ENCODE measurements around the gene DNAJB11.
A peak's percentile ranks its signal among the peaks of the same experiment; 100 is the strongest.

DNAJB11 gene

DNA sequence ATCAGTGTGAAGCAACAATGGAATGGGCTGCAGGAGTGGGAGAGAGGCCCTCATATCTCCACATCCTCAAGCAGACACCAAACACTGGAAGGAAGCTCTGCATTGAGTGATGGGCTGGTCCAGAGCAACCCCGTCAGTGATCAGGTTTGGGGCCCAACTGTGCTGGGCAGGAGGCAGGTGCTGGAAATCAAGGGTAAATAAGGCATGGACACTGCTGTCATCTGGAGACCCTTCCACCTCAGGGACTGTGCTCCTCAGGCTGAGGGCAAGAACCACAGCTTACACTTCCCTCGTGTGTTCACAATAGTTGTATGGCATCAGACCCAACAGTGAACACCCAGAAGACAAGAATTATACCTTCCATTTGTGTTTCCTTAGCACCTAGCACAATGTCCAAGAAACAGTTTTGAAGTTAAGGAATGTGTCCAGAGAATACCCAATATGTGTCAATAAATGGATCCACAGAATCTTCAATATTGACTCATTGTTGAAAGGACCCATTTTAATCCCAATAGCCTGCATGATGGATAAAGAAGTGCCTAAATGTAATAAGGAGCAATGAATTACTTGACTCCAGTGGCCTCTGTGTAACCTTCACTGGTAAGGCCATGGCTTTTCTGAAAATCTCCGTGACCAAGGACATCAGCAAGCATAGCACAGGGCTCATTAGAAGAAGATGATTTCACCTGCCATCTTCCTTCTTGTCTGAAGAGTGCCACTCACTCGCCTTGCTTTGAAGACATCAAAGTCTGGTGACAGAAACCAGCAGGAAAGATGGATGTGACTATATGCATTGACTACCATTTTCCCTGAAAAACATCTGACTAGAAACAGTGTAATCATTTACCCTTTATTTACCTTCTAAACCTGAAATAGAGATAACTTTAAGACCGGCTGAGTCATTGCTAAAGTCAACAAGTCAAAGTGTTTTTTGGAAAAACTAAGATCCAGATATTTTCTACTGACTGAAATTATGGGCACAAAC is 35.3 kb downstream of the DNAJB11 start:
- TF ChIP-seq, protein P1, sequence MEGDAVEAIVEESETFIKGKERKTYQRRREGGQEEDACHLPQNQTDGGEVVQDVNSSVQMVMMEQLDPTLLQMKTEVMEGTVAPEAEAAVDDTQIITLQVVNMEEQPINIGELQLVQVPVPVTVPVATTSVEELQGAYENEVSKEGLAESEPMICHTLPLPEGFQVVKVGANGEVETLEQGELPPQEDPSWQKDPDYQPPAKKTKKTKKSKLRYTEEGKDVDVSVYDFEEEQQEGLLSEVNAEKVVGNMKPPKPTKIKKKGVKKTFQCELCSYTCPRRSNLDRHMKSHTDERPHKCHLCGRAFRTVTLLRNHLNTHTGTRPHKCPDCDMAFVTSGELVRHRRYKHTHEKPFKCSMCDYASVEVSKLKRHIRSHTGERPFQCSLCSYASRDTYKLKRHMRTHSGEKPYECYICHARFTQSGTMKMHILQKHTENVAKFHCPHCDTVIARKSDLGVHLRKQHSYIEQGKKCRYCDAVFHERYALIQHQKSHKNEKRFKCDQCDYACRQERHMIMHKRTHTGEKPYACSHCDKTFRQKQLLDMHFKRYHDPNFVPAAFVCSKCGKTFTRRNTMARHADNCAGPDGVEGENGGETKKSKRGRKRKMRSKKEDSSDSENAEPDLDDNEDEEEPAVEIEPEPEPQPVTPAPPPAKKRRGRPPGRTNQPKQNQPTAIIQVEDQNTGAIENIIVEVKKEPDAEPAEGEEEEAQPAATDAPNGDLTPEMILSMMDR (IDR thresholded peaks at IDR 0.05; ENCODE audit: low read depth, low read length, missing control alignments) = no peak
- no peak overlapping the region for H3K4me3 ChIP-seq (ENCODE audit: low read depth, low read length)
- DNase-seq (ENCODE audit: low read depth) = no peak

DNA sequence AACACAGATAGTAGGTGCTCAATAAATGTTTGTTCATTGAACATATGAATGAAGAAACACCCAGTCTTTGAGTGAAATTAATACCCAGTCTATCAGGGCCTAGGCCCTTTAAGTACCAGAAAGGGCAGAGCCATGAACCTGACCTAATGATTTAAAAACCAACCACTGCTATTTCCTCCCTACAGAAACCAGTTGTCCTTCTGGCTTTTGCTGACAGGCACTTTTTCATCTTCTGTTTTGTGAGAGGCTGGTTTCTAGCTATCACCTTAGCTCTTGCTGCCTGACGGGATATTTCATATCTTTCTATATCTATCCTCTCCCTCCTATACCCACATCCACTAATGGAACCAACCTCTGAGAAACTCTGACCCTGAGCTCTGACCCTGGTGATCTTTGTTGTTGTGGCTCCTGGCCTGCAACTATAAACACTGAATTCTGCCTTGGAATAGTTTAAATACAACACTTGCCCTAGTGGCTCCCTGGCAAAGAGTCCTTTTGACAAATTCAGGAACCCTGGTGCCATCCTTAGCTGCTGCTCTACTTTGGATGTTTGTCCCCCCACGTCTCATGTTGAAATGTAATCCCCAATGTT is 38.2 kb downstream of the DNAJB11 start:
- TF ChIP-seq, protein P1 (IDR thresholded peaks at IDR 0.05; ENCODE audit: low read depth, low read length, missing control alignments) = no peak
- no peak overlapping the region for H3K4me3 ChIP-seq (ENCODE audit: low read depth, low read length)
- no peak for DNase-seq (ENCODE audit: low read depth)

DNA sequence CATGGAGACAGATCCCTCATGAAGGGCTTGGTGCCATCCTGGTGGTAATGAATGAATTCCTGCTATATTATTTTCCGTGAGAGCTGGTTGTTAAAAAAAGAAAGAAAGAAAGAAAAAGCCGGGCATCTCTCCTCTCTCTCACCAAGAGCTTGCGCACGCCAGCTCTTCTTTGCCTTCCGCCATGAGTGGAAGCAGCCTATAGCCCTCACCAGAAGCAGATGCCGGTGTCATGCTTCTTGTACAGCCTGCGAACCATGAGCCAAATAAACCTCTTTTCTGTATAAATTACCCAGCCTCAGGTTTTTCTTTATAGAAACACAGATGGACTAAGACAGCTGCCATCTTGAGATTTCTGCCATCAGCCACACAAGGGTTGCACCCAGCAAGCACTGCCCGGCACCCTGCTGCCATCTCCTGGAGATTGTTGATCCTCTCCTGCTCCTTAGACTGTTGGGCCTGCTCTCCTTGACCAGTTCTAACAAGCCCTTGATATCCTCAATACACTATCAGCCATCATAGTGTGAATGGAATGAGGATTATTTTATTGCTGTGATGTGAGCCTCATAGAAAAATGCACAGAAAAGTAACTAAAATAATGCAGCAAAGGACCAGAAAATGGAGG is 38.8 kb downstream of the DNAJB11 start:
- DNase-seq (ENCODE audit: low read depth) = no peak
- no peak overlapping the region for H3K4me3 ChIP-seq (ENCODE audit: low read depth, low read length)
- TF ChIP-seq, protein P1 (IDR thresholded peaks at IDR 0.05; ENCODE audit: low read depth, low read length, missing control alignments) = peak; percentile 26

DNA sequence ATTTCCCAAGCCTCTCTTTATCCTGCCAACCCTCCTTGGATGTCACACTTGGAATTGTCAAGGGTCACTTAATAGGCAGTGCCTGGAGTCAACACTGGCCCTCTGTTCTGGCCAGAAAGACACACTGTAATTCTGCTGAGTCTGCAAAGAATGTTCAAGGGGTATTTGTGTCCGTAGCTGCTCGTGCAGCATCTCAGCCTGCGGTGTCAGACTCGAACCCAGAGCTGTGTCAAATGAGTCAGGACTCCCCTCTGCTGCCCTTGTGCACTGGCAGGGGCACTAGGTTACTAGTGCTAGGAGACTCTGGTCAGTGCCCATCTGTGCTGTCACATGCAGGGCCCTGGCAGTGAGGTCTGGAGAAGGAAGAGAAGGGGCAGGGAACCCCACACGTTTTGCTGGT is 41.5 kb downstream of the DNAJB11 start:
- H3K4me3 ChIP-seq (ENCODE audit: low read depth, low read length) = no peak overlapping the region
- DNase-seq (ENCODE audit: low read depth) = no peak
- TF ChIP-seq, protein P1 (IDR thresholded peaks at IDR 0.05; ENCODE audit: low read depth, low read length, missing control alignments) = no peak

DNA sequence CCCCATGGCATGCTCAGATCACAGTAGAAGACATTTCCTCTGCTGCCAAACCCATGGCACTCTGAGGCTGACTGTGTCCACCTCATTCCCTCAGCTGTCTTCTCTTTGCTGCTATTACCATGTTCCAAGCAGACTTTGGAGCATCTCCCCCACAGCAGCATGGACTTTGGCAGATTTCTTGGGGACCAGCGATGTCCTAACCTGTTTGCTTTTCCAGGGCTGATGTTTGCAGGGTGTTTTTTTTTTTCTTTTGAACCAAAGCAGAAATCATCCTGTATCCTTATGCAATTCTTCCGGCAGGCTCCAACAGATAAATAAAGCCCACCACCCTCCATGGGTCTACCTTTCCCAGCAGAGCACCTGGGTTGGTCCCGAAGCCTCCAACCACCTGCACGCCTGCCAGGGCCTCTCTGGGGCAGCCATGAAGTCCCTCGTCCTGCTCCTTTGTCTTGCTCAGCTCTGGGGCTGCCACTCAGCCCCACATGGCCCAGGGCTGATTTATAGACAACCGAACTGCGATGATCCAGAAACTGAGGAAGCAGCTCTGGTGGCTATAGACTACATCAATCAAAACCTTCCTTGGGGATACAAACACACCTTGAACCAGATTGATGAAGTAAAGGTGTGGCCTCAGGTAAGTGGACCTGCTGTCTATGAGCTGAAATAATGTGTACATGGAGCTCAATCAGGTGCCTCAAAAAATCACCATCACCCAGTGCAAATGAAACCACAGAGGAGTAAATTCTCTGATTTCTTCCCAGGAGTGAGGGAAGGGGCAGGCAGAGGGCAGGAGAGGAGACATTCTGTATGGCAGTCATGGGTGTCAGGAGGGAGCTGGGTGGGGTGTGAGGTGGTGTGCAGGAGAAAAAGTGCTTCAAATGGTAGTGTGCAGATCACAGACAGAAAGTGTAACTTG is 42.5 kb downstream of the DNAJB11 start, which contains the start of gene AHSG:
AHSG (plus strand) TSS at position 340 of the 916 bp plus-strand sequence; CDS start at position 422, 82 bp downstream.
- TF ChIP-seq, protein P1 (IDR thresholded peaks at IDR 0.05; ENCODE audit: low read depth, low read length, missing control alignments) = no peak
- no peak for DNase-seq (ENCODE audit: low read depth)
- no peak within 1 kb of the TSS for H3K4me3 ChIP-seq (ENCODE audit: low read depth, low read length)

DNA sequence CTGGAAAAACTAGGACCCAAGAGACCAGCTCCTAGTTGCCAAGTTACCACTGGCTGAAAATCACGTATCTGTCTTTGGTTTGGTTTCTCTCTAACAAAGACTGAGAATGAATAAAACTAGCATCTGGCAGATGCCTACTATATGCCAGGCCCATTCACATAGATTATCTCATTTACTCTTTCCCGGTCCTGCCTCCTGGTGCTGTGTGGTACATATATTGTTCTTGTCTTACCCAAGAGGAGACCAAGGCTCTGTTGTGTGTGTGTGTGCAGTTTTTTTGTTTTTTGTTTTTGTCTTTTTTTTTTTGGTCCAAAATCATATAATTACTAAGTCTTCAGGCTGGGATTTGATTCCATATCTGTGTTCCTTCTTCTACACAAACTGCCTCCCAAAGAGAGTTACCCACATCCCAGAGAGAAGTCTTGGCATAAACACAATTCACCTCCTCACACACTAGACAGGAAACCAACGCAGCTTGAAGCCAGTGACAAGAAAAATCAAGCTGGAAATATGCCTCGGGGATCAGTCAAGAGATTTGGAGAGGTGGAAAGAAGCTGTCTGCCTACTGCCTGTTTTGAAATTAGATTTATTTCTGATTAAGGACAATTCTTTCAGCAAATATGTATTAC is 43.2 kb downstream of the DNAJB11 start:
- H3K4me3 ChIP-seq (ENCODE audit: low read depth, low read length) = no peak overlapping the region
- TF ChIP-seq, protein P1 (IDR thresholded peaks at IDR 0.05; ENCODE audit: low read depth, low read length, missing control alignments) = no peak
- DNase-seq (ENCODE audit: low read depth) = no peak
